ENCODE measurements around the gene SNRK. TPM values are rescaled to one million over a fixed set of nuclear protein-coding genes. Genes with fewer than 3 reads are reported as not detected.

Gene SNRK
- total and polyA plus RNA-seq, 2 experiments from 2014 or later = 5.5 to 18.8 TPM

GRCh38 chr3:43347774-43348173 is 61.4 kb downstream of the SNRK start:
- Mint-ChIP-seq H3K27me3 (ENCODE audit: insufficient read depth, low read depth, poor library complexity) (peaks cover 13% of the 10 kb centered on the region), H3K9me3 (no peaks in the 10 kb centered on the region), H3K4me1 (peaks cover 28% of the 10 kb centered on the region), H3K36me3 (ENCODE audit: low read depth) (peaks cover 27% of the 10 kb centered on the region), H3K27ac (no peak overlapping the region), H3K4me3 (no peak overlapping the region)
- Histone ChIP-seq H3K36me3 (ENCODE audit: insufficient read depth) (no peaks in the 10 kb centered on the region), H3K79me2 (replicated peaks; ENCODE audit: insufficient read depth) (no peaks in the 10 kb centered on the region), H4K20me1 (replicated peaks; ENCODE audit: insufficient read depth) (no peaks in the 10 kb centered on the region; the same call in 1 of the 2 replicates), H3K4me2 (no peak overlapping the region), H3K4me3 (no peak overlapping the region), H3K27ac (ENCODE audit: low read depth) (no peak overlapping the region), H3K4me1 (ENCODE audit: insufficient read depth) (peaks cover 11% of the 10 kb centered on the region; the same call in 1 of the 2 replicates), H3F3A (replicated peaks; ENCODE audit: low read depth) (no peaks in the 10 kb centered on the region), H3K9me2 (ENCODE audit: insufficient read depth) (no peaks in the 10 kb centered on the region), H3K27me3 (ENCODE audit: insufficient read depth) (no peaks in the 10 kb centered on the region), H2AFZ (no peak overlapping the region)
- TF ChIP-seq POLR2AphosphoS5 (IDR thresholded peaks at IDR 0.05; ENCODE audit: low read depth) = no peak
- TF ChIP-seq, protein P1, sequence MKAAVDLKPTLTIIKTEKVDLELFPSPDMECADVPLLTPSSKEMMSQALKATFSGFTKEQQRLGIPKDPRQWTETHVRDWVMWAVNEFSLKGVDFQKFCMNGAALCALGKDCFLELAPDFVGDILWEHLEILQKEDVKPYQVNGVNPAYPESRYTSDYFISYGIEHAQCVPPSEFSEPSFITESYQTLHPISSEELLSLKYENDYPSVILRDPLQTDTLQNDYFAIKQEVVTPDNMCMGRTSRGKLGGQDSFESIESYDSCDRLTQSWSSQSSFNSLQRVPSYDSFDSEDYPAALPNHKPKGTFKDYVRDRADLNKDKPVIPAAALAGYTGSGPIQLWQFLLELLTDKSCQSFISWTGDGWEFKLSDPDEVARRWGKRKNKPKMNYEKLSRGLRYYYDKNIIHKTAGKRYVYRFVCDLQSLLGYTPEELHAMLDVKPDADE (IDR thresholded peaks at IDR 0.05) = no peak
- ATAC-seq = no peak
- no peak for DNase-seq (ENCODE audit: low spot score)

GRCh38 chr3:43348350-43348749 is 62.0 kb downstream of the SNRK start:
- Histone ChIP-seq H3K9me2 (ENCODE audit: insufficient read depth) (no peaks in the 10 kb centered on the region), H3K27ac (ENCODE audit: low read depth) (no peak overlapping the region), H4K20me1 (replicated peaks; ENCODE audit: insufficient read depth) (no peaks in the 10 kb centered on the region; the same call in 1 of the 2 replicates), H2AFZ (no peak overlapping the region), H3K27me3 (ENCODE audit: insufficient read depth) (no peaks in the 10 kb centered on the region), H3K36me3 (ENCODE audit: insufficient read depth) (no peaks in the 10 kb centered on the region), H3K4me1 (ENCODE audit: insufficient read depth) (peaks cover 8% of the 10 kb centered on the region; the same call in 1 of the 2 replicates), H3K79me2 (replicated peaks; ENCODE audit: insufficient read depth) (no peaks in the 10 kb centered on the region), H3K4me3 (no peak overlapping the region), H3K4me2 (no peak overlapping the region), H3F3A (replicated peaks; ENCODE audit: low read depth) (no peaks in the 10 kb centered on the region)
- Mint-ChIP-seq H3K27me3 (ENCODE audit: insufficient read depth, low read depth, poor library complexity) (peaks cover 13% of the 10 kb centered on the region), H3K9me3 (no peaks in the 10 kb centered on the region), H3K4me1 (peaks cover 22% of the 10 kb centered on the region), H3K36me3 (ENCODE audit: low read depth) (peaks cover 28% of the 10 kb centered on the region), H3K27ac (no peak overlapping the region), H3K4me3 (no peak overlapping the region)
- TF ChIP-seq, protein P2, sequence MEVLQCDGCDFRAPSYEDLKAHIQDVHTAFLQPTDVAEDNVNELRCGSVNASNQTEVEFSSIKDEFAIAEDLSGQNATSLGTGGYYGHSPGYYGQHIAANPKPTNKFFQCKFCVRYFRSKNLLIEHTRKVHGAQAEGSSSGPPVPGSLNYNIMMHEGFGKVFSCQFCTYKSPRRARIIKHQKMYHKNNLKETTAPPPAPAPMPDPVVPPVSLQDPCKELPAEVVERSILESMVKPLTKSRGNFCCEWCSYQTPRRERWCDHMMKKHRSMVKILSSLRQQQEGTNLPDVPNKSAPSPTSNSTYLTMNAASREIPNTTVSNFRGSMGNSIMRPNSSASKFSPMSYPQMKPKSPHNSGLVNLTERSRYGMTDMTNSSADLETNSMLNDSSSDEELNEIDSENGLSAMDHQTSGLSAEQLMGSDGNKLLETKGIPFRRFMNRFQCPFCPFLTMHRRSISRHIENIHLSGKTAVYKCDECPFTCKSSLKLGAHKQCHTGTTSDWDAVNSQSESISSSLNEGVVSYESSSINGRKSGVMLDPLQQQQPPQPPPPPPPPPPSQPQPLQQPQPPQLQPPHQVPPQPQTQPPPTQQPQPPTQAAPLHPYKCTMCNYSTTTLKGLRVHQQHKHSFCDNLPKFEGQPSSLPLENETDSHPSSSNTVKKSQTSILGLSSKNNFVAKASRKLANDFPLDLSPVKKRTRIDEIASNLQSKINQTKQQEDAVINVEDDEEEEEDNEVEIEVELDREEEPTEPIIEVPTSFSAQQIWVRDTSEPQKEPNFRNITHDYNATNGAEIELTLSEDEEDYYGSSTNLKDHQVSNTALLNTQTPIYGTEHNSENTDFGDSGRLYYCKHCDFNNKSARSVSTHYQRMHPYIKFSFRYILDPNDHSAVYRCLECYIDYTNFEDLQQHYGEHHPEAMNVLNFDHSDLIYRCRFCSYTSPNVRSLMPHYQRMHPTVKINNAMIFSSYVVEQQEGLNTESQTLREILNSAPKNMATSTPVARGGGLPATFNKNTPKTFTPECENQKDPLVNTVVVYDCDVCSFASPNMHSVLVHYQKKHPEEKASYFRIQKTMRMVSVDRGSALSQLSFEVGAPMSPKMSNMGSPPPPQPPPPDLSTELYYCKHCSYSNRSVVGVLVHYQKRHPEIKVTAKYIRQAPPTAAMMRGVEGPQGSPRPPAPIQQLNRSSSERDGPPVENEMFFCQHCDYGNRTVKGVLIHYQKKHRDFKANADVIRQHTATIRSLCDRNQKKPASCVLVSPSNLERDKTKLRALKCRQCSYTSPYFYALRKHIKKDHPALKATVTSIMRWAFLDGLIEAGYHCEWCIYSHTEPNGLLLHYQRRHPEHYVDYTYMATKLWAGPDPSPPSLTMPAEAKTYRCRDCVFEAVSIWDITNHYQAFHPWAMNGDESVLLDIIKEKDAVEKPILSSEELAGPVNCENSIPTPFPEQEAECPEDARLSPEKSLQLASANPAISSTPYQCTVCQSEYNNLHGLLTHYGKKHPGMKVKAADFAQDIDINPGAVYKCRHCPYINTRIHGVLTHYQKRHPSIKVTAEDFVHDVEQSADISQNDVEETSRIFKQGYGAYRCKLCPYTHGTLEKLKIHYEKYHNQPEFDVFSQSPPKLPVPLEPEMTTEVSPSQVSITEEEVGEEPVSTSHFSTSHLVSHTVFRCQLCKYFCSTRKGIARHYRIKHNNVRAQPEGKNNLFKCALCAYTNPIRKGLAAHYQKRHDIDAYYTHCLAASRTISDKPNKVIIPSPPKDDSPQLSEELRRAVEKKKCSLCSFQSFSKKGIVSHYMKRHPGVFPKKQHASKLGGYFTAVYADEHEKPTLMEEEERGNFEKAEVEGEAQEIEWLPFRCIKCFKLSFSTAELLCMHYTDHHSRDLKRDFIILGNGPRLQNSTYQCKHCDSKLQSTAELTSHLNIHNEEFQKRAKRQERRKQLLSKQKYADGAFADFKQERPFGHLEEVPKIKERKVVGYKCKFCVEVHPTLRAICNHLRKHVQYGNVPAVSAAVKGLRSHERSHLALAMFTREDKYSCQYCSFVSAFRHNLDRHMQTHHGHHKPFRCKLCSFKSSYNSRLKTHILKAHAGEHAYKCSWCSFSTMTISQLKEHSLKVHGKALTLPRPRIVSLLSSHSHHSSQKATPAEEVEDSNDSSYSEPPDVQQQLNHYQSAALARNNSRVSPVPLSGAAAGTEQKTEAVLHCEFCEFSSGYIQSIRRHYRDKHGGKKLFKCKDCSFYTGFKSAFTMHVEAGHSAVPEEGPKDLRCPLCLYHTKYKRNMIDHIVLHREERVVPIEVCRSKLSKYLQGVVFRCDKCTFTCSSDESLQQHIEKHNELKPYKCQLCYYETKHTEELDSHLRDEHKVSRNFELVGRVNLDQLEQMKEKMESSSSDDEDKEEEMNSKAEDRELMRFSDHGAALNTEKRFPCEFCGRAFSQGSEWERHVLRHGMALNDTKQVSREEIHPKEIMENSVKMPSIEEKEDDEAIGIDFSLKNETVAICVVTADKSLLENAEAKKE (CRISPR knock-in tag; IDR thresholded peaks at IDR 0.05) = no peak
- DNase-seq (ENCODE audit: low spot score) = no peak
- no peak for ATAC-seq

Measured in GM23338 (cell line).